Measurements from ENCODE around the gene DNAJC22.

The DNAJC22 gene

GRCh38 chr12:49342066-49342913, 4.4 kb upstream of the DNAJC22 start:
- Histone ChIP-seq H3K27me3 (ENCODE audit: insufficient read depth, low read length) (0 out of 2 replicates have a peak, but pooled peaks cover 4% of the 10 kb centered on the region), H4K20me1 (ENCODE audit: insufficient read depth, low read length) (no peaks in the 10 kb centered on the region), H3K27ac (ENCODE audit: low read depth, low read length, poor library complexity, severe bottlenecking) (no peak overlapping the region), H3K9me2 (ENCODE audit: low read depth, low read length) (no peaks in the 10 kb centered on the region), H3K4me1 (ENCODE audit: insufficient read depth, low read length, severe bottlenecking) (peaks cover 34% of the 10 kb centered on the region), H3F3A (ENCODE audit: insufficient read depth, low read length) (no peaks in the 10 kb centered on the region), H3K4me2 (ENCODE audit: low read length) (peak overlapping the region; percentile 44), H3K4me3 (ENCODE audit: low read depth, low read length, poor library complexity, severe bottlenecking) (no peak overlapping the region), H3K9me3 (ENCODE audit: low read length) (no peaks in the 10 kb centered on the region), H3K36me3 (ENCODE audit: insufficient read depth, low read length) (no peaks in the 10 kb centered on the region), H3K9ac (ENCODE audit: low read length) (no peak overlapping the region), H3K79me2 (ENCODE audit: insufficient read depth, low read length) (no peaks in the 10 kb centered on the region), H2AFZ (ENCODE audit: low read length) (no peak overlapping the region)
- TF ChIP-seq EZH2 (IDR thresholded peaks at IDR 0.05; ENCODE audit: borderline replicate concordance, low read length), result no peak
- TF ChIP-seq, protein P1, sequence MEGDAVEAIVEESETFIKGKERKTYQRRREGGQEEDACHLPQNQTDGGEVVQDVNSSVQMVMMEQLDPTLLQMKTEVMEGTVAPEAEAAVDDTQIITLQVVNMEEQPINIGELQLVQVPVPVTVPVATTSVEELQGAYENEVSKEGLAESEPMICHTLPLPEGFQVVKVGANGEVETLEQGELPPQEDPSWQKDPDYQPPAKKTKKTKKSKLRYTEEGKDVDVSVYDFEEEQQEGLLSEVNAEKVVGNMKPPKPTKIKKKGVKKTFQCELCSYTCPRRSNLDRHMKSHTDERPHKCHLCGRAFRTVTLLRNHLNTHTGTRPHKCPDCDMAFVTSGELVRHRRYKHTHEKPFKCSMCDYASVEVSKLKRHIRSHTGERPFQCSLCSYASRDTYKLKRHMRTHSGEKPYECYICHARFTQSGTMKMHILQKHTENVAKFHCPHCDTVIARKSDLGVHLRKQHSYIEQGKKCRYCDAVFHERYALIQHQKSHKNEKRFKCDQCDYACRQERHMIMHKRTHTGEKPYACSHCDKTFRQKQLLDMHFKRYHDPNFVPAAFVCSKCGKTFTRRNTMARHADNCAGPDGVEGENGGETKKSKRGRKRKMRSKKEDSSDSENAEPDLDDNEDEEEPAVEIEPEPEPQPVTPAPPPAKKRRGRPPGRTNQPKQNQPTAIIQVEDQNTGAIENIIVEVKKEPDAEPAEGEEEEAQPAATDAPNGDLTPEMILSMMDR (IDR thresholded peaks at IDR 0.05; ENCODE audit: low read length), result peak; percentile 98

GRCh38 chr12:49342914-49343731, 3.6 kb upstream of the DNAJC22 start:
- H3K27ac ChIP-seq (ENCODE audit: low read depth, low read length, poor library complexity, severe bottlenecking), result no peak overlapping the region
- H4K20me1 ChIP-seq (ENCODE audit: insufficient read depth, low read length), result no peaks in the 10 kb centered on the region
- TF ChIP-seq, protein P1 (IDR thresholded peaks at IDR 0.05; ENCODE audit: low read length), result no peak
- no peak overlapping the region for H3K4me3 ChIP-seq (ENCODE audit: low read depth, low read length, poor library complexity, severe bottlenecking)
- H3K9me3 ChIP-seq (ENCODE audit: low read length), result no peaks in the 10 kb centered on the region
- no peaks in the 10 kb centered on the region for H3K79me2 ChIP-seq (ENCODE audit: insufficient read depth, low read length)
- H3K9me2 ChIP-seq (ENCODE audit: low read depth, low read length), result no peaks in the 10 kb centered on the region
- peaks cover 38% of the 10 kb centered on the region for H3K4me1 ChIP-seq (ENCODE audit: insufficient read depth, low read length, severe bottlenecking)
- 0 out of 2 replicates have a peak, but pooled peaks cover 4% of the 10 kb centered on the region for H3K27me3 ChIP-seq (ENCODE audit: insufficient read depth, low read length)
- no peak overlapping the region for H3K9ac ChIP-seq (ENCODE audit: low read length)
- peak overlapping the region; percentile 44 for H3K4me2 ChIP-seq (ENCODE audit: low read length)
- H3F3A ChIP-seq (ENCODE audit: insufficient read depth, low read length), result no peaks in the 10 kb centered on the region
- H3K36me3 ChIP-seq (ENCODE audit: insufficient read depth, low read length), result no peaks in the 10 kb centered on the region
- no peak overlapping the region for H2AFZ ChIP-seq (ENCODE audit: low read length)

DNA sequence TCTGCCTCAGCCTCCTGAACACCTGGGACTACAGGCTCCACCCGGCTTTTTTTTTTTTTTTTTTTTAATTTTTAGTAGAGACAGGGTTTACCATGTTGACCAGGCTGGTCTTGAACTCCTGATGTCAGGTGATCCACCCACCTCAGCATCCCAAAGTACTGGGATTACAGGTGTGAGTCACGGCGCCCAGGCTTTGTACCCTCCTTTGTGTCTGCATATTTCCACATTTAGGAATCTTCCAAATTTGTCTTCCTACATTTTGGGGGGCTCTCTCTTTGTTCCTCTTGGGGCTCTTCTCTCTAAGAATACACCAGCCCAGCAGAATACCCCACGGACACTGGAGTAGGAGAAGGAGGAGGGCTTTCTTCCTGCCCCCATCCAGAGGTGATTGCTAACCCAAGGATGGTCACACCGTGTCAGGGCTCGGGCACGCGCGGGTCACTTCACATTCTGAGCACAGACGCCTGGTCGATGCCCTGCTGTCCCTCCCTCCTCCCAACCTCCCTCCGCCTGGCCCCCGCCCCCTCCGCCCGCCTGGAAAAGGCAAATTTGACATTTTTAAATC, 2.1 kb upstream of the DNAJC22 start:
- Histone ChIP-seq H3K4me3 (ENCODE audit: low read depth, low read length, poor library complexity, severe bottlenecking) (no peak overlapping the region), H3K79me2 (ENCODE audit: insufficient read depth, low read length) (no peaks in the 10 kb centered on the region), H3K27me3 (ENCODE audit: insufficient read depth, low read length) (0 out of 2 replicates have a peak, but pooled peaks cover 4% of the 10 kb centered on the region), H3K4me1 (ENCODE audit: insufficient read depth, low read length, severe bottlenecking) (peaks cover 38% of the 10 kb centered on the region), H3K36me3 (ENCODE audit: insufficient read depth, low read length) (no peaks in the 10 kb centered on the region), H3K4me2 (ENCODE audit: low read length) (no peak overlapping the region; the same call in 1 of the 2 replicates), H3K9me2 (ENCODE audit: low read depth, low read length) (no peaks in the 10 kb centered on the region), H3K9me3 (ENCODE audit: low read length) (no peaks in the 10 kb centered on the region), H3F3A (ENCODE audit: insufficient read depth, low read length) (no peaks in the 10 kb centered on the region), H4K20me1 (ENCODE audit: insufficient read depth, low read length) (no peaks in the 10 kb centered on the region), H3K9ac (ENCODE audit: low read length) (no peak overlapping the region), H3K27ac (ENCODE audit: low read depth, low read length, poor library complexity, severe bottlenecking) (no peak overlapping the region), H2AFZ (ENCODE audit: low read length) (no peak overlapping the region)
- TF ChIP-seq, protein P1 (IDR thresholded peaks at IDR 0.05; ENCODE audit: low read length), result no peak
- no peak for TF ChIP-seq EZH2 (IDR thresholded peaks at IDR 0.05; ENCODE audit: borderline replicate concordance, low read length)

Measured in OCI-LY1 (cell line).